HepG2 (cell line): ENCODE results near the gene PNN. TPM values are rescaled to one million over a fixed set of nuclear protein-coding genes. Genes with fewer than 3 reads are reported as not detected.

Source experiments
- ARNT2 ChIP-seq: sonication (generic); formaldehyde crosslinking; IDR thresholded peaks from 2 replicates; pipeline ENCODE4 v1.8.0; 2022; ENCODE audit warnings: mild to moderate bottlenecking, low read depth, missing genetic modification reagents, moderate library complexity
- BRD4 ChIP-seq: sonication (generic); formaldehyde crosslinking; IDR thresholded peaks from 2 replicates; pipeline ENCODE4 v1.4.0; 2020; ENCODE audit warnings: missing genetic modification reagents
- FOXP1 ChIP-seq, 2 experiments: fragments of 450-650 bp in 1 of 2; IDR thresholded peaks; 2 replicates each; pipeline ENCODE4 v1.6.1; 2017 to 2018; ENCODE audit warnings: antibody characterized with exemption in 1 of 2
- KLF13 ChIP-seq: sonication (generic); formaldehyde crosslinking; IDR thresholded peaks from 2 replicates; pipeline ENCODE4 v1.4.0; 2020; ENCODE audit warnings: mild to moderate bottlenecking, missing genetic modification reagents
- KLF9 ChIP-seq: IDR thresholded peaks from 2 replicates; pipeline ENCODE4 v1.6.1; 2016; ENCODE audit warnings: low read depth
- MAFK ChIP-seq, 2 experiments: IDR thresholded peaks in 1 of 2; conservative IDR thresholded peaks in 1 of 2; 2 replicates each; pipeline ENCODE4 v1.6.1; 2011; ENCODE audit warnings: improper control_type of control experiment in 2 of 2, low read length in 2 of 2
- MAZ ChIP-seq, 2 experiments: sonication (generic) in 1 of 2; formaldehyde crosslinking in 1 of 2; IDR thresholded peaks; 2 replicates each; pipeline versions ENCODE4 v1.5.0 to v1.6.1; 2012 to 2020; ENCODE audit warnings: low read depth in 2 of 2, mild to moderate bottlenecking in 2 of 2, borderline replicate concordance in 1 of 2, improper control_type of control experiment in 1 of 2, low read length in 1 of 2, missing genetic modification reagents in 1 of 2, moderate library complexity in 1 of 2
- NR2F2 ChIP-seq: IDR thresholded peaks from 2 replicates; pipeline ENCODE4 v1.6.1; 2012; ENCODE audit warnings: low read depth, inconsistent platforms, borderline replicate concordance
- RBFOX2 ChIP-seq: fragments of 200-400 bp; formaldehyde crosslinking; IDR thresholded peaks from 2 replicates; pipeline ENCODE4 v1.6.1; 2017; ENCODE audit warnings: low read depth, mild to moderate bottlenecking, low read length
- SNAPC2 ChIP-seq: sonication (generic); formaldehyde crosslinking; IDR thresholded peaks from 2 replicates; pipeline ENCODE4 v1.8.1; 2022; ENCODE audit warnings: mild to moderate bottlenecking, missing genetic modification reagents
- SP4 ChIP-seq: sonication (generic); formaldehyde crosslinking; IDR thresholded peaks from 2 replicates; pipeline ENCODE4 v1.8.1; 2023; ENCODE audit warnings: mild to moderate bottlenecking, missing genetic modification reagents
- TOPORS ChIP-seq: sonication (generic); formaldehyde crosslinking; IDR thresholded peaks from 2 replicates; pipeline ENCODE4 v1.8.0; 2023; ENCODE audit warnings: mild to moderate bottlenecking, missing genetic modification reagents
- WIZ ChIP-seq: sonication (generic); formaldehyde crosslinking; IDR thresholded peaks from 2 replicates; pipeline ENCODE4 v1.5.1; 2020; ENCODE audit warnings: mild to moderate bottlenecking, missing genetic modification reagents
- ZFY ChIP-seq: sonication (generic); formaldehyde crosslinking; IDR thresholded peaks from 2 replicates; pipeline ENCODE4 v1.4.0; 2020; ENCODE audit warnings: missing genetic modification reagents
- ZIK1 ChIP-seq: sonication (generic); formaldehyde crosslinking; IDR thresholded peaks from 2 replicates; pipeline ENCODE4 v1.5.0; 2020; ENCODE audit warnings: mild to moderate bottlenecking, low read depth, missing genetic modification reagents, borderline replicate concordance
- ZNF121 ChIP-seq: sonication (generic); formaldehyde crosslinking; IDR thresholded peaks from 2 replicates; pipeline ENCODE4 v1.5.0; 2020; ENCODE audit warnings: mild to moderate bottlenecking, missing genetic modification reagents
- ZNF136 ChIP-seq: sonication (generic); formaldehyde crosslinking; IDR thresholded peaks from 2 replicates; pipeline ENCODE4 v1.8.1; 2022; ENCODE audit warnings: low read depth, mild to moderate bottlenecking, moderate library complexity, missing genetic modification reagents
- ZNF143 ChIP-seq: sonication (generic); formaldehyde crosslinking; IDR thresholded peaks from 2 replicates; pipeline ENCODE4 v1.4.0; 2020; ENCODE audit warnings: missing genetic modification reagents
- ZNF546 ChIP-seq: sonication (generic); formaldehyde crosslinking; conservative IDR thresholded peaks from 2 replicates; pipeline ENCODE4 v1.8.1; 2023; ENCODE audit warnings: mild to moderate bottlenecking, missing genetic modification reagents
- ZNF550 ChIP-seq: sonication (generic); formaldehyde crosslinking; IDR thresholded peaks from 2 replicates; pipeline ENCODE4 v1.4.0; 2020; ENCODE audit warnings: mild to moderate bottlenecking, missing genetic modification reagents, borderline replicate concordance
- ZNF678 ChIP-seq: sonication (generic); formaldehyde crosslinking; IDR thresholded peaks from 2 replicates; pipeline ENCODE4 v1.4.0; 2020; ENCODE audit warnings: mild to moderate bottlenecking, missing genetic modification reagents
- ZSCAN12 ChIP-seq: sonication (generic); formaldehyde crosslinking; IDR thresholded peaks from 2 replicates; pipeline ENCODE4 v1.9.0; 2021; ENCODE audit warnings: mild to moderate bottlenecking, missing genetic modification reagents
- ZSCAN22 ChIP-seq: sonication (generic); formaldehyde crosslinking; IDR thresholded peaks from 2 replicates; pipeline ENCODE4 v1.4.0; 2020; ENCODE audit warnings: mild to moderate bottlenecking, missing genetic modification reagents
- polyA plus RNA-seq, 8 experiments: library from polyadenylated mRNA; depleted of rRNA in 3 of 8; stranded (reverse) in 7 of 8; unstranded in 1 of 8; fragments of >200 nt; fragmentation: Illumina TruSeq in 4 of 8; extraction: Trizol in 4 of 8; gene quantifications; 2 replicates each; pipeline versions ENCODE4 v1.2.1 to v1.2.3, GENCODE V29; 2011 to 2016; ENCODE audit warnings: low read depth in 4 of 8, missing spikeins in 1 of 8, mixed read lengths in 1 of 8; ENCODE audit not compliant: insufficient read depth in 1 of 8
- total RNA-seq, 5 experiments: library from RNA; depleted of rRNA; stranded (reverse); fragments of >200 nt; fragmentation: Illumina TruSeq; extraction: Trizol; gene quantifications; 2 replicates each; pipeline ENCODE4 v1.2.3, GENCODE V29; 2016; ENCODE audit warnings: low read depth in 1 of 5
- TF ChIP-seq, protein P1 (sequence below): sonication (generic); formaldehyde crosslinking; IDR thresholded peaks from 2 replicates; pipeline ENCODE4 v1.4.0; 2020; ENCODE audit warnings: missing genetic modification reagents, mild to moderate bottlenecking, borderline replicate concordance
- TF ChIP-seq, protein P2 (sequence below): IDR thresholded peaks from 2 replicates; pipeline ENCODE4 v1.6.1; 2012; ENCODE audit warnings: low read depth, low read length, improper control_type of control experiment
- TF ChIP-seq, protein P3 (sequence below): sonication (generic); formaldehyde crosslinking; IDR thresholded peaks from 2 replicates; pipeline ENCODE4 v1.8.0; 2022; ENCODE audit warnings: low read depth, missing genetic modification reagents

The PNN gene
- total and polyA plus RNA-seq, 2 of the 13 experiments (the other 11 are each of a cell fraction or from before 2014, with no cell fraction given), result 58.0 to 214 TPM

DNA sequence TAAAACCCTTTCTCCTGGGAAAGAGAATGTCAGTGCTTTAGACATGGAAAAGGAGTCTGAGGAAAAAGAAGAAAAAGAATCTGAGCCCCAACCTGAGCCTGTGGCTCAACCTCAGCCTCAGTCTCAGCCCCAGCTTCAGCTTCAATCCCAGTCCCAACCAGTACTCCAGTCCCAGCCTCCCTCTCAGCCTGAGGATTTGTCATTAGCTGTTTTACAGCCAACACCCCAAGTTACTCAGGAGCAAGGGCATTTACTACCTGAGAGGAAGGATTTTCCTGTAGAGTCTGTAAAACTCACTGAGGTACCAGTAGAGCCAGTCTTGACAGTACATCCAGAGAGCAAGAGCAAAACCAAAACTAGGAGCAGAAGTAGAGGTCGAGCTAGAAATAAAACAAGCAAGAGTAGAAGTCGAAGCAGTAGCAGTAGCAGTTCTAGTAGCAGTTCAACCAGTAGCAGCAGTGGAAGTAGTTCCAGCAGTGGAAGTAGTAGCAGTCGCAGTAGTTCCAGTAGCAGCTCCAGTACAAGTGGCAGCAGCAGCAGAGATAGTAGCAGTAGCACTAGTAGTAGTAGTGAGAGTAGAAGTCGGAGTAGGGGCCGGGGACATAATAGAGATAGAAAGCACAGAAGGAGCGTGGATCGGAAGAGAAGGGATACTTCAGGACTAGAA is 6.1 kb downstream of the PNN start (continued):
- TF ChIP-seq WIZ, result no peak
- TF ChIP-seq ZSCAN22 (CRISPR knock-in tag), result no peak
- TF ChIP-seq ARNT2, result no peak
- no peak for TF ChIP-seq BRD4 (CRISPR knock-in tag)
- TF ChIP-seq NR2F2, result no peak
- no peak for TF ChIP-seq ZNF121 (CRISPR knock-in tag)
- TF ChIP-seq SNAPC2 (CRISPR knock-in tag), result no peak
- no peak for TF ChIP-seq MAZ (IDR thresholded peaks at IDR 0.05; ENCODE audit: borderline replicate concordance, low read depth, low read length)
- TF ChIP-seq MAZ (CRISPR knock-in tag; IDR thresholded peaks at IDR 0.05; ENCODE audit: low read depth), result no peak
- no peak; the same call in 1 of the 2 replicates for TF ChIP-seq RBFOX2
- TF ChIP-seq ZNF678, result no peak
- TF ChIP-seq, protein P1, sequence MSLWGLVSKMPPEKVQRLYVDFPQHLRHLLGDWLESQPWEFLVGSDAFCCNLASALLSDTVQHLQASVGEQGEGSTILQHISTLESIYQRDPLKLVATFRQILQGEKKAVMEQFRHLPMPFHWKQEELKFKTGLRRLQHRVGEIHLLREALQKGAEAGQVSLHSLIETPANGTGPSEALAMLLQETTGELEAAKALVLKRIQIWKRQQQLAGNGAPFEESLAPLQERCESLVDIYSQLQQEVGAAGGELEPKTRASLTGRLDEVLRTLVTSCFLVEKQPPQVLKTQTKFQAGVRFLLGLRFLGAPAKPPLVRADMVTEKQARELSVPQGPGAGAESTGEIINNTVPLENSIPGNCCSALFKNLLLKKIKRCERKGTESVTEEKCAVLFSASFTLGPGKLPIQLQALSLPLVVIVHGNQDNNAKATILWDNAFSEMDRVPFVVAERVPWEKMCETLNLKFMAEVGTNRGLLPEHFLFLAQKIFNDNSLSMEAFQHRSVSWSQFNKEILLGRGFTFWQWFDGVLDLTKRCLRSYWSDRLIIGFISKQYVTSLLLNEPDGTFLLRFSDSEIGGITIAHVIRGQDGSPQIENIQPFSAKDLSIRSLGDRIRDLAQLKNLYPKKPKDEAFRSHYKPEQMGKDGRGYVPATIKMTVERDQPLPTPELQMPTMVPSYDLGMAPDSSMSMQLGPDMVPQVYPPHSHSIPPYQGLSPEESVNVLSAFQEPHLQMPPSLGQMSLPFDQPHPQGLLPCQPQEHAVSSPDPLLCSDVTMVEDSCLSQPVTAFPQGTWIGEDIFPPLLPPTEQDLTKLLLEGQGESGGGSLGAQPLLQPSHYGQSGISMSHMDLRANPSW (CRISPR knock-in tag), result no peak
- TF ChIP-seq FOXP1 (IDR thresholded peaks at IDR 0.05), result no peak
- TF ChIP-seq FOXP1 (CRISPR knock-in tag; IDR thresholded peaks at IDR 0.05), result no peak
- TF ChIP-seq ZNF546 (CRISPR knock-in tag), result no peak
- TF ChIP-seq ZSCAN12, result no peak
- TF ChIP-seq KLF13, result no peak
- TF ChIP-seq TOPORS (CRISPR knock-in tag), result no peak
- TF ChIP-seq ZIK1 (CRISPR knock-in tag), result 0 out of 2 replicates have a peak, but pooled peaks have one; percentile 17
- TF ChIP-seq MAFK (conservative IDR thresholded peaks at IDR 0.05 in 1 of 2, IDR thresholded peaks at IDR 0.05 in 1 of 2; ENCODE audit: low read length in 2 of 2), result no peak
- TF ChIP-seq KLF9, result no peak
- TF ChIP-seq ZNF143 (CRISPR knock-in tag), result no peak
- TF ChIP-seq SP4 (CRISPR knock-in tag), result 0 out of 2 replicates have a peak, but pooled peaks have one; percentile 17
- TF ChIP-seq, protein P2, sequence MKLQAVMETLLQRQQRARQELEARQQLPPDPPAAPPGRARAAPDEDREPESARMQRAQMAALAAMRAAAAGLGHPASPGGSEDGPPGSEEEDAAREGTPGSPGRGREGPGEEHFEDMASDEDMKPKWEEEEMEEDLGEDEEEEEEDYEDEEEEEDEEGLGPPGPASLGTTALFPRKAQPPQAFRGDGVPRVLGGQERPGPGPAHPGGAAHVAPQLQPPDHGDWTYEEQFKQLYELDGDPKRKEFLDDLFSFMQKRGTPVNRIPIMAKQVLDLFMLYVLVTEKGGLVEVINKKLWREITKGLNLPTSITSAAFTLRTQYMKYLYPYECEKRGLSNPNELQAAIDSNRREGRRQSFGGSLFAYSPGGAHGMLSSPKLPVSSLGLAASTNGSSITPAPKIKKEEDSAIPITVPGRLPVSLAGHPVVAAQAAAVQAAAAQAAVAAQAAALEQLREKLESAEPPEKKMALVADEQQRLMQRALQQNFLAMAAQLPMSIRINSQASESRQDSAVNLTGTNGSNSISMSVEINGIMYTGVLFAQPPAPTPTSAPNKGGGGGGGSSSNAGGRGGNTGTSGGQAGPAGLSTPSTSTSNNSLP, result no peak
- TF ChIP-seq, protein P3, sequence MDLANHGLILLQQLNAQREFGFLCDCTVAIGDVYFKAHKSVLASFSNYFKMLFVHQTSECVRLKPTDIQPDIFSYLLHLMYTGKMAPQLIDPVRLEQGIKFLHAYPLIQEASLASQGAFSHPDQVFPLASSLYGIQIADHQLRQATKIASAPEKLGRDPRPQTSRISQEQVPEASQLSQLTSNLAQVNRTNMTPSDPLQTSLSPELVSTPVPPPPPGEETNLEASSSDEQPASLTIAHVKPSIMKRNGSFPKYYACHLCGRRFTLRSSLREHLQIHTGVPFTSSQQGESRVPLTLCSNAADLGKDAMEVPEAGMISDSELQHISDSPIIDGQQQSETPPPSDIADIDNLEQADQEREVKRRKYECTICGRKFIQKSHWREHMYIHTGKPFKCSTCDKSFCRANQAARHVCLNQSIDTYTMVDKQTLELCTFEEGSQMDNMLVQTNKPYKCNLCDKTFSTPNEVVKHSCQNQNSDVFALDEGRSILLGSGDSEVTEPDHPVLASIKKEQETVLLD, result no peak
- no peak for TF ChIP-seq ZNF550 (CRISPR knock-in tag)
- no peak for TF ChIP-seq ZFY
- no peak for TF ChIP-seq ZNF136 (CRISPR knock-in tag)
